Panc1 (cell line): ENCODE results near the gene FKBP2. TPM values are rescaled to one million over a fixed set of nuclear protein-coding genes. Genes with fewer than 3 reads are reported as not detected.

ENCODE experiments used
- ATAC-seq: fragments of 200-7000 bp; cut with Tn5 transposase; 2 replicates; pipeline ENCODE4 v1.9.1; 2020; ENCODE audit warnings: mild to moderate bottlenecking, moderate library complexity
- BruUV-seq: library from RNA; stranded (reverse); fragments of 400-500 nt; replicated peaks from 2 replicates; lab custom pipeline; 2021; lab: Mats Ljungman, UMichigan
- CTCF ChIA-PET: fragments of 300-600 bp; sonication (Branson Sonifier 250); formaldehyde crosslinking; loops from one replicate; lab custom pipeline; 2022; ENCODE audit warnings: antibody characterized with exemption; lab: Charles Lee
- POLR2A ChIA-PET: fragments of 300-600 bp; sonication (Branson Sonifier 250); formaldehyde crosslinking; loops from one replicate; lab custom pipeline; 2022; ENCODE audit warnings: antibody characterized with exemption; lab: Charles Lee
- DNase-seq: peaks from one replicate; pipeline ENCODE4 v3.0.0-alpha.2; 2010; ENCODE audit warnings: low read depth, low spot score
- H3K27ac ChIP-seq: 2 replicates; pipeline ENCODE4 v1.5.1; 2011; ENCODE audit warnings: mild to moderate bottlenecking, low read length, inconsistent platforms
- H3K27me3 ChIP-seq: fragments of 200-500 bp; sonication (Bioruptor generic); 2 replicates; pipeline ENCODE4 v1.6.0; 2014; ENCODE audit warnings: low read length, inconsistent platforms; ENCODE audit not compliant: control insufficient read depth, insufficient read depth
- H3K36me3 ChIP-seq: fragments of 200-500 bp; sonication (Bioruptor generic); 2 replicates; pipeline ENCODE4 v1.5.1; 2014; ENCODE audit warnings: inconsistent platforms, mild to moderate bottlenecking, low read length, moderate library complexity; ENCODE audit not compliant: control insufficient read depth, insufficient read depth
- H3K4me1 ChIP-seq: 2 replicates; pipeline ENCODE4 v1.5.1; 2011; ENCODE audit warnings: inconsistent platforms, mild to moderate bottlenecking, low read length, moderate library complexity; ENCODE audit not compliant: control insufficient read depth, insufficient read depth
- H3K4me3 ChIP-seq, 2 experiments: 2 replicates each; pipeline ENCODE4 v1.5.1; 2011 to 2012; ENCODE audit warnings: low read depth in 2 of 2, low read length in 2 of 2, mild to moderate bottlenecking in 2 of 2, inconsistent platforms in 1 of 2, moderate library complexity in 1 of 2
- H3K9me3 ChIP-seq: fragments of 200-500 bp; sonication (Bioruptor generic); 2 replicates; pipeline ENCODE4 v1.5.1; 2014; ENCODE audit warnings: low read depth, mild to moderate bottlenecking, inconsistent platforms, low read length, moderate library complexity; ENCODE audit not compliant: control insufficient read depth, insufficient read depth
- CTCF ChIP-seq: fragments of 450-650 bp; IDR thresholded peaks from 2 replicates; pipeline ENCODE4 v1.5.1; 2017; ENCODE audit warnings: mild to moderate bottlenecking
- POLR2AphosphoS5 ChIP-seq: IDR thresholded peaks from 2 replicates; pipeline ENCODE4 v1.6.1; 2012; ENCODE audit warnings: mild to moderate bottlenecking, low read depth, low read length, moderate library complexity
- REST ChIP-seq, 2 experiments: IDR thresholded peaks; 2 replicates each; pipeline ENCODE4 v1.6.1; 2011 to 2012; ENCODE audit warnings: low read depth in 2 of 2, control low read depth in 1 of 2, low read length in 1 of 2, mild to moderate bottlenecking in 1 of 2, moderate library complexity in 1 of 2; ENCODE audit not compliant: insufficient read depth in 1 of 2
- SIN3A ChIP-seq: IDR thresholded peaks from 2 replicates; pipeline ENCODE4 v1.6.1; 2012; ENCODE audit warnings: low read depth, mild to moderate bottlenecking, low read length, moderate library complexity, borderline replicate concordance; ENCODE audit not compliant: insufficient read depth
- TCF7L2 ChIP-seq: IDR thresholded peaks from 2 replicates; pipeline ENCODE4 v1.6.1; 2011; ENCODE audit warnings: mild to moderate bottlenecking, low read depth, low read length, inconsistent platforms
- in situ Hi-C: cut with HindIII; loops from 2 replicates; pipeline ENCODE4 v1.10.0; 2016; ENCODE audit warnings: low sequenced_read_pairs, low pct_unique_long_range_greater_than_20kb
- intact Hi-C: fragments of 100-400 bp; cut with micrococcal nuclease; formaldehyde crosslinking; loops from one replicate; pipeline ENCODE4 v1.10.0; 2022; ENCODE audit not compliant: unreplicated experiment
- total RNA-seq: library from RNA; stranded (reverse); gene quantifications from one replicate; pipeline ENCODE4 v1.2.1, GENCODE V29; 2021; ENCODE audit not compliant: unreplicated experiment

The FKBP2 gene
- total RNA-seq, 1 experiment from 2014 or later = 71.8 TPM

- in situ Hi-C loops = no loop called here
- H3K4me1 ChIP-seq = no peaks in the 10 kb centered on the region; the same call in 1 of the 2 replicates
- ChIA-PET CTCF (interaction anchor here (0.6 to 2.0 kb wide), 3 partner anchors 41 to 133 kb away, joined by 3 to 5 read pairs (median 5); no protein-coding TSS in a partner anchor), POLR2A (no interaction called here)
- no peak overlapping the region for H3K27ac ChIP-seq
- H3K9me3 ChIP-seq = no peaks in the 10 kb centered on the region
- TF ChIP-seq POLR2AphosphoS5 (no peak), TCF7L2 (no peak), REST (IDR thresholded peaks at IDR 0.05; ENCODE audit: insufficient read depth in 1 of 2, low read depth in 2 of 2, low read length in 1 of 2) (no peak), SIN3A (no peak), CTCF (no peak)
- ATAC-seq (no peak), DNase-seq (no peak)
- no peak overlapping the region for H3K4me3 ChIP-seq
- peaks cover 17% of the 10 kb centered on the region for H3K36me3 ChIP-seq
- H3K27me3 ChIP-seq = no peaks in the 10 kb centered on the region
- no TSS peak for BruUV-seq
- intact Hi-C loops = no loop called here
These were observed 33.4 kb upstream of the FKBP2 start for GRCh38 chr11:64207256-64208085.

- ChIA-PET POLR2A (no interaction called here), CTCF (interaction anchor here (0.7 kb wide), 1 partner anchor 40 kb away, joined by 5 read pairs; no protein-coding TSS in a partner anchor)
- peaks cover 10% of the 10 kb centered on the region for H3K36me3 ChIP-seq
- H3K9me3 ChIP-seq = no peaks in the 10 kb centered on the region
- peak; percentile 31; the same call in 1 of the 2 replicates for ATAC-seq
- no peak overlapping the region for H3K4me3 ChIP-seq
- no peak overlapping the region for H3K27ac ChIP-seq
- in situ Hi-C loops = no loop called here
- H3K4me1 ChIP-seq = no peaks in the 10 kb centered on the region; the same call in 1 of the 2 replicates
- no peaks in the 10 kb centered on the region for H3K27me3 ChIP-seq
- intact Hi-C loops = no loop called here
- TF ChIP-seq TCF7L2 = no peak
- no peak for TF ChIP-seq REST (IDR thresholded peaks at IDR 0.05; ENCODE audit: insufficient read depth in 1 of 2, low read depth in 2 of 2, low read length in 1 of 2)
- no peak for TF ChIP-seq SIN3A
- TF ChIP-seq POLR2AphosphoS5 = no peak
- TF ChIP-seq CTCF = no peak
- no TSS peak for BruUV-seq
- DNase-seq = no peak
These were observed 32.7 kb upstream of the FKBP2 start for GRCh38 chr11:64208086-64208795.
